WI38 (cell line): ENCODE data around the gene PPP6R2.

Experiments
- H3K4me3 ChIP-seq: 2 replicates; pipeline ENCODE4 v1.5.1; 2011; ENCODE audit warnings: low read depth, mild to moderate bottlenecking, control low read depth, low read length
- CTCF ChIP-seq: IDR thresholded peaks from 2 replicates; pipeline ENCODE4 v1.5.1; 2012; ENCODE audit warnings: low read depth, mild to moderate bottlenecking, control low read depth, low read length

Gene PPP6R2

GRCh38 chr22:50461536-50461935, 118.4 kb downstream of the PPP6R2 start:
- no peak overlapping the region for H3K4me3 ChIP-seq
- no peak for TF ChIP-seq CTCF

GRCh38 chr22:50461979-50462540, 118.9 kb downstream of the PPP6R2 start:
- no peak overlapping the region for H3K4me3 ChIP-seq
- no peak for TF ChIP-seq CTCF

- no peak for TF ChIP-seq CTCF
Observed at GRCh38 chr22:50463188-50463900, 120.2 kb downstream of the PPP6R2 start.

GRCh38 chr22:50464451-50464850, 121.3 kb downstream of the PPP6R2 start:
- TF ChIP-seq CTCF: no peak
- no peak overlapping the region for H3K4me3 ChIP-seq

More at GRCh38 chr22:50463188-50463900, 120.2 kb downstream of the PPP6R2 start:
- H3K4me3 ChIP-seq: no peak overlapping the region

GRCh38 chr22:50465066-50465930, 122.2 kb downstream of the PPP6R2 start:
- no peak overlapping the region for H3K4me3 ChIP-seq
- TF ChIP-seq CTCF: no peak

GRCh38 chr22:50467341-50467740, 124.2 kb downstream of the PPP6R2 start:
- no peak for TF ChIP-seq CTCF

More at GRCh38 chr22:50467341-50467740, 124.2 kb downstream of the PPP6R2 start:
- no peak overlapping the region for H3K4me3 ChIP-seq
